Mucosa of descending colon (tissue), 3 donors: ENCODE results near the gene STX8. TPM values are rescaled to one million over a fixed set of nuclear protein-coding genes. Genes with fewer than 3 reads are reported as not detected.
A peak's percentile ranks its signal among the peaks of the same experiment; 100 is the strongest.
"Not testable (repeated sequence)": the region's sequence is repeated elsewhere in the genome, so short reads cannot be mapped to it uniquely, and the experiment has no call there.

Experiments used
- ATAC-seq: fragments of 200-7000 bp; cut with Tn5 transposase; one replicate; pipeline ENCODE4 v1.9.1; 2020; ENCODE audit warnings: mild to moderate bottlenecking, moderate library complexity
- DNase-seq, 3 donors: peaks; one replicate each; pipeline ENCODE4 v3.0.0-alpha.2; 2020
- H3K36me3 ChIP-seq: fragments of 200-600 bp; one replicate; pipeline ENCODE4 v1.8.0; 2021; ENCODE audit warnings: low read depth, mild to moderate bottlenecking
- H3K4me1 ChIP-seq: fragments of 200-600 bp; one replicate; pipeline ENCODE4 v1.8.0; 2021; ENCODE audit warnings: low read depth, mild to moderate bottlenecking
- H3K4me3 ChIP-seq: fragments of 200-600 bp; one replicate; pipeline ENCODE4 v1.8.0; 2021; ENCODE audit warnings: mild to moderate bottlenecking
- H3K9me3 ChIP-seq: fragments of 200-600 bp; one replicate; pipeline ENCODE4 v1.8.0; 2021; ENCODE audit warnings: mild to moderate bottlenecking
- intact Hi-C, 2 donors: fragments of 100-400 bp; cut with DNase I in 1 of 2; cut with micrococcal nuclease in 1 of 2; formaldehyde crosslinking; loops; one replicate each; pipeline versions ENCODE4 v1.11.0 to v1.11.1; 2022; cut with DNase I, micrococcal nuclease
- total RNA-seq, 3 donors: library from RNA; stranded (reverse); fragmentation: NEBNext Ultra II Directional in 2 of 3; extraction: Animal tissue kit (Norgen Biotek cat#: 25700) in 2 of 3; gene quantifications; one replicate each; pipeline versions ENCODE4 v1.2.1 to v1.2.4, GENCODE V29; 2021 to 2023
- TF ChIP-seq, protein P1 (sequence below): fragments of 200-600 bp; IDR thresholded peaks from one replicate; pipeline ENCODE4 v1.8.0; 2022; ENCODE audit warnings: antibody characterized with exemption, mild to moderate bottlenecking
- donor health status: DM: no; HTN: no; CAD: no; lungs with moderate emphysema.
- donor health status: DM: no; HTN: no; CAD: no.
- donor health status: DM: no; HTN: yes; CAD: no.

STX8 gene
- total RNA-seq, 3 donors from 2014 or later: 45.1 to 62.5 (median 54.4) TPM

DNA sequence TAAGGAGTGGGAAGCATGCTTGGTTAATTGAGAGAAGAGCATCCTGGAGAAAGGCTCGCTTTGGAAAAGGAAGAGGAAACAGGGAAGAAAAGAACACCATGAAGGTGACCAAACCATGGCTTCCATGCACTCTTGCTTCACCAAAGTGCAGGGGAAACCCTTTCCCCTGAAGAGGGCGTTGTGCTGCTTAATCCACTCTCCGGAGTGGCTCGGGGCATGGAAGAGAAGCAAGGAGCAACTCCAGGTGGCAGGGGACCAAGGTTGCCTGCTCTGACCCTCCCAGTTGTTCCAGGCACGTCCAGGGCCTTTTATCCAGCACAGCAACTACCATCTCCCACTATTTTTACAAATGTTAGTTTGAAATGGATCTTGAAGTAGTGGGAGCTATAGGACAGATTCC, 108.1 kb downstream of the STX8 start:
- no peaks in the 10 kb centered on the region for H3K36me3 ChIP-seq
- no peaks in the 10 kb centered on the region for H3K4me1 ChIP-seq
- H3K9me3 ChIP-seq: no peaks in the 10 kb centered on the region
- DNase-seq (no peak), ATAC-seq (no peak)
- intact Hi-C loops: no loop called here
- TF ChIP-seq, protein P1, sequence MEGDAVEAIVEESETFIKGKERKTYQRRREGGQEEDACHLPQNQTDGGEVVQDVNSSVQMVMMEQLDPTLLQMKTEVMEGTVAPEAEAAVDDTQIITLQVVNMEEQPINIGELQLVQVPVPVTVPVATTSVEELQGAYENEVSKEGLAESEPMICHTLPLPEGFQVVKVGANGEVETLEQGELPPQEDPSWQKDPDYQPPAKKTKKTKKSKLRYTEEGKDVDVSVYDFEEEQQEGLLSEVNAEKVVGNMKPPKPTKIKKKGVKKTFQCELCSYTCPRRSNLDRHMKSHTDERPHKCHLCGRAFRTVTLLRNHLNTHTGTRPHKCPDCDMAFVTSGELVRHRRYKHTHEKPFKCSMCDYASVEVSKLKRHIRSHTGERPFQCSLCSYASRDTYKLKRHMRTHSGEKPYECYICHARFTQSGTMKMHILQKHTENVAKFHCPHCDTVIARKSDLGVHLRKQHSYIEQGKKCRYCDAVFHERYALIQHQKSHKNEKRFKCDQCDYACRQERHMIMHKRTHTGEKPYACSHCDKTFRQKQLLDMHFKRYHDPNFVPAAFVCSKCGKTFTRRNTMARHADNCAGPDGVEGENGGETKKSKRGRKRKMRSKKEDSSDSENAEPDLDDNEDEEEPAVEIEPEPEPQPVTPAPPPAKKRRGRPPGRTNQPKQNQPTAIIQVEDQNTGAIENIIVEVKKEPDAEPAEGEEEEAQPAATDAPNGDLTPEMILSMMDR: no peak
- no peak overlapping the region for H3K4me3 ChIP-seq

DNA sequence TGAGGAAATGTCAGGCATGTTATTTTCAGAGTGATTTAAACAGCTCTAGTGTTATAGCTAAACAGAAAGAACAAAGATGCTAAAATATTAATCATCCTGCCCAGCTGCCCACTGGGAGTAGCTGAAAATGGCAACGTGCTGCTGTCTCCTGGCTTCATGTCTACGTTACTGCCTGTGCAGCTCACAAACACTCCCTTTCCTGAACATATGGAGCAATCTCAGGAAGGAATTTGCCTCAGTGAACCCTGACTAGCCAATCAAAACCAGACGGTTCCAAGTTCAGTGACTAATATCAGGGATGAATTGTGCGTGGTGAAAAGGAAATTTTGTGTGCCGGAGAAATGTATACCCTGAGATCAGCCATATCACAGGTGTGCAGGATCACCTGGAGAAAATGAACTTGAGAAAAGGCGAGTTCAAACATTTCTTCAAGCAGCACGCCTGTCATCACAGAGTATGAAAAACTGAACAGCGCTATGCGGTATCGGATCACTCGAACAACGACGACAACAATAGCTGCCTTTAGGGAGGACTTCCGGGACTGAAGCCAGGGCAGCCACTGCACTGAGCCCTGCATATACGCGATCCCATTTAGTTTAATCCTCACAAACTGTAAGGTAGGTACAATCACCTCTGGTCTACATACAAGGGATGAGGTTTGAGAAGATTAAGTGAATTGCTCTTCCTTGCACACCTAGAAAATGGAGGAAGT, 110.3 kb downstream of the STX8 start:
- no peaks in the 10 kb centered on the region for H3K9me3 ChIP-seq
- no peak overlapping the region for H3K4me3 ChIP-seq
- TF ChIP-seq, protein P1: no peak
- ATAC-seq: no peak
- no peaks in the 10 kb centered on the region for H3K36me3 ChIP-seq
- DNase-seq: no peak
- H3K4me1 ChIP-seq: no peaks in the 10 kb centered on the region
- intact Hi-C loops: no loop called here

DNA sequence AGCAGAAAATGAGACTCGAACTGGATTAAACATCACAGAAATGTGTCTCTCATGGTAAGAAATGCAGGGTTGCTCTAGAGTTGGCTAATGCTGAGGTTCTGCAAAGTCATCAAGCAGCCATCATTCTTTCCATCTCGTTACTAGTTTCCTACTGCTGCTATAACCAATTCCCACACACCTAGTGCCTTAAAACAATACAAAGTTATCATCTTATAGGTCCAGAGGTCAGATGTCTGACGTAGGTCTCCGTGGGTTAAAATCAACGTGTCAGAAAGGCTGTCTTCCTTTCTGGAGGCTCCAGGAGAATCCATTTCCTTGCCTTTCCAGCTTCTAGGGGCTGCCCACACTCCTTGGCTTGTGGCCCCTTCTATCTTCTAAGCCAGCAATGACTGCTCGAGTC, 118.6 kb downstream of the STX8 start:
- DNase-seq: no peak
- ATAC-seq: peak; percentile 61
- TF ChIP-seq, protein P1: no peak
- Histone ChIP-seq H3K36me3 (no peaks in the 10 kb centered on the region), H3K4me3 (no peak overlapping the region), H3K4me1 (no peaks in the 10 kb centered on the region), H3K9me3 (no peaks in the 10 kb centered on the region)
- intact Hi-C loops: no loop called here

DNA sequence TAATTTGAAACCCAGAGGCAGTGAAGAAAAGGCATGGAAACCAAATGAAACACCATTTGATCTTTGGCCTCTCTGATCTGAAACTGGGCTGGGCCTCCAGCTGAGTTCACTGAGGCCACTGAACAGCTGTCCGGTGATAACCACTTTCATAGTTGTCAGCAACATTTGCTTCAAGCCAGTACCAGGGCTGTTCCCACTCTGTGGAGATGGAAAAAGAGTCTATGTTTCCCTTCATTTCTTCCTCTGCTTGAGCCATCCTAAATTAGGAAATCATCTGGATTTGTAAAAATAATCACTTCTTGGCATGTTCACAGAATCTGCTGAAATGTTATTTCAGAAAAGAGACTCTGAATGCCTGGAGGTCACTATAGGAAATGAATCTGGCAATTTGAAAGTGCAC, 119.3 kb downstream of the STX8 start:
- ATAC-seq: peak; percentile 86
- intact Hi-C loops: no loop called here
- H3K36me3 ChIP-seq: no peaks in the 10 kb centered on the region
- TF ChIP-seq, protein P1: no peak
- H3K4me1 ChIP-seq: no peaks in the 10 kb centered on the region
- DNase-seq: peak in 1 of 3 donors; percentile 29
- H3K9me3 ChIP-seq: no peaks in the 10 kb centered on the region
- no peak overlapping the region for H3K4me3 ChIP-seq

DNA sequence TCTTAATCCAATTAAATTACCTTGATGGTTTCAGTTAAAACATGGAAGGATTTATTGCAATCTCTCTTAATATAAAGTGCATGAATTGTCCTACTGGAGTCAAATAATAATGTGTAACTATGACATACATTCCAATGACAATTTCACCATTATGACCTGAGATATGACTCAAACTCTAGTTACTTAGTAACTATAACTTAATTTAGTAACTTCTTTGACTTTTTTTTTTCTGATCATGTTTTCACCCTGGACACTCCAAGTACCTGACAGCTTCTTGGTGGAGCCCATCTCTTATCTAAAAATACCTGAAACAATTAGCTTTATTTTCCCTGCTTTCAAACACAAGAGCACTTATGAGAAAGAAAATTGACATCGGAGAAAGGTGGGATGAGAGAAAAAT, 123.7 kb downstream of the STX8 start:
- intact Hi-C loops: no loop called here
- H3K36me3 ChIP-seq: no peaks in the 10 kb centered on the region
- ATAC-seq (peak; percentile 15), DNase-seq (no peak)
- H3K4me1 ChIP-seq: no peaks in the 10 kb centered on the region
- H3K9me3 ChIP-seq: no peaks in the 10 kb centered on the region
- H3K4me3 ChIP-seq: no peak overlapping the region
- TF ChIP-seq, protein P1: no peak

DNA sequence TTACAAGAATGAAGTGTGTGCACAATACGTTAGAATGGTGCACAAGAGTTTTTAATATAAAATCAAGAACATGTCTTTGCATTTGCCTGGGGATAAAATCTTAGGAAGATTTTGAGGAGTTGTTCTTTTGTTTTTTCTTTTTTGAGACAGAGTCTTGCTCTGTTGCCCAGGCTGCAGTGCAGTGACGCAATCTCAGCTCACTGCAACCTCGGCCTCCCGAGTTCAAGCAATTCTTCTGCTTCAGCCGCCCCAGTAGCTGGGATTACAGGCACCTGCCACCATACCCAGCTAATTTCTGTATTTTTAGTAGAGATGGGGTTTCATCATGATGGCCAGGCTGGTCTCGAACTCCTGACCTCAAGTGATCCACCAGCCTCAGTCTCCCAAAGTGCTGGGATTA, 128.3 kb downstream of the STX8 start:
- intact Hi-C loops, H3K36me3 ChIP-seq, H3K9me3 ChIP-seq, H3K4me1 ChIP-seq, ATAC-seq, DNase-seq, H3K4me3 ChIP-seq: not testable (repeated sequence)
